GM12878 (cell line): Measurements from ENCODE around the gene XDH. TPM values are rescaled to one million over a fixed set of nuclear protein-coding genes. Genes with fewer than 3 reads are reported as not detected.

Experiments used
- ATAC-seq: fragments of 200-7000 bp; cut with Tn5 transposase; 3 replicates; pipeline ENCODE4 v1.9.1; 2020; ENCODE audit warnings: mild to moderate bottlenecking, moderate library complexity
- BruUV-seq: library from RNA; stranded (reverse); fragments of 400-500 nt; replicated peaks from 2 replicates; lab custom pipeline; 2021; lab: Mats Ljungman, UMichigan
- CTCF ChIA-PET: fragments of 300-600 bp; sonication (Branson Sonifier 250); formaldehyde crosslinking; extraction: SDS; loops from one replicate; lab custom pipeline; 2021; ENCODE audit warnings: inconsistent platforms; lab: Yijun Ruan, JAX
- POLR2A ChIA-PET: fragments of 350-600 bp; formaldehyde crosslinking; extraction: SDS; loops from one replicate; lab custom pipeline; 2021; ENCODE audit warnings: inconsistent platforms; lab: Charles Lee
- RAD21 ChIA-PET: fragments of 300-600 bp; sonication (Branson Sonifier 250); formaldehyde crosslinking; loops from one replicate; lab custom pipeline; 2023; ENCODE audit warnings: antibody characterized with exemption; ENCODE audit not compliant: unreplicated experiment; lab: Charles Lee
- SMC1A ChIA-PET: fragments of 300-600 bp; sonication (Branson Sonifier 250); formaldehyde crosslinking; loops from one replicate; lab custom pipeline; 2023; ENCODE audit not compliant: unreplicated experiment, uncharacterized antibody; lab: Charles Lee
- DNase-seq: peaks from one replicate; pipeline ENCODE4 v3.0.0-alpha.2; 2011; ENCODE audit warnings: low read depth, low spot score
- FAIRE-seq: peaks from 3 replicates; lab custom pipeline; 2011; peaks lifted over from hg19 to GRCh38; lab: Jason Lieb, UNC
- H2AFZ ChIP-seq: 2 replicates; pipeline ENCODE4 v1.6.0; 2011; ENCODE audit warnings: low read depth, low read length, control low read depth; ENCODE audit not compliant: control insufficient read depth
- H3K27ac ChIP-seq: 2 replicates; pipeline ENCODE4 v1.5.1; 2011; ENCODE audit warnings: control low read depth; ENCODE audit not compliant: control insufficient read depth, insufficient read depth
- H3K27me3 ChIP-seq, 2 experiments: replicated peaks in 1 of 2; 2 replicates each; pipeline versions ENCODE4 v1.6.0 to v1.6.1; 2011; ENCODE audit warnings: low read length in 1 of 2; ENCODE audit not compliant: control insufficient read depth in 2 of 2, insufficient read depth in 2 of 2
- H3K36me3 ChIP-seq, 2 experiments: 2 replicates each; pipeline ENCODE4 v1.5.1; 2011; ENCODE audit warnings: low read length in 1 of 2; ENCODE audit not compliant: control insufficient read depth in 2 of 2, insufficient read depth in 2 of 2
- H3K4me1 ChIP-seq: 2 replicates; pipeline ENCODE4 v1.6.1; 2011; ENCODE audit warnings: mild to moderate bottlenecking, low read length, moderate library complexity, mixed read lengths; ENCODE audit not compliant: control insufficient read depth, insufficient read depth
- H3K4me2 ChIP-seq: 2 replicates; pipeline ENCODE4 v1.6.0; 2011; ENCODE audit warnings: control low read depth; ENCODE audit not compliant: control insufficient read depth, insufficient read depth
- H3K4me3 ChIP-seq: fragments of 200-600 bp; sonication (generic); 2 replicates; pipeline ENCODE4 v1.5.1; 2016
- H3K79me2 ChIP-seq: 2 replicates; pipeline ENCODE4 v1.6.0; 2011; ENCODE audit warnings: low read length; ENCODE audit not compliant: control insufficient read depth, insufficient read depth
- H3K9ac ChIP-seq: 2 replicates; pipeline ENCODE4 v1.8.0; 2011; ENCODE audit warnings: low read length, control low read depth, mixed read lengths; ENCODE audit not compliant: control insufficient read depth, insufficient read depth
- H3K9me3 ChIP-seq: replicated peaks from 3 replicates; pipeline ENCODE4 v1.5.1; 2011; ENCODE audit warnings: mild to moderate bottlenecking, low read length; ENCODE audit not compliant: control insufficient read depth, insufficient read depth
- H4K20me1 ChIP-seq: 2 replicates; pipeline ENCODE4 v1.6.0; 2011; ENCODE audit not compliant: control insufficient read depth, insufficient read depth
- E2F8 ChIP-seq: fragments of 450-650 bp; IDR thresholded peaks from 2 replicates; pipeline ENCODE4 v1.6.1; 2018; ENCODE audit warnings: mild to moderate bottlenecking, low read depth, moderate library complexity; ENCODE audit not compliant: partially characterized antibody
- FOXK2 ChIP-seq: fragments of 450-650 bp; IDR thresholded peaks from 2 replicates; pipeline ENCODE4 v1.6.1; 2017; ENCODE audit warnings: mild to moderate bottlenecking, moderate library complexity
- HDAC2 ChIP-seq: fragments of 200-600 bp; sonication (generic); IDR thresholded peaks from 2 replicates; pipeline ENCODE4 v1.6.1; 2017
- HDGF ChIP-seq: fragments of 450-650 bp; IDR thresholded peaks from 2 replicates; pipeline ENCODE4 v1.6.1; 2016; ENCODE audit warnings: antibody characterized with exemption
- JUND ChIP-seq: IDR thresholded peaks from 2 replicates; pipeline ENCODE4 v1.6.1; 2012; ENCODE audit warnings: low read depth, mild to moderate bottlenecking, low read length, improper control_type of control experiment, moderate library complexity
- MTA2 ChIP-seq: fragments of 450-650 bp; IDR thresholded peaks from 2 replicates; pipeline ENCODE4 v1.6.1; 2016; ENCODE audit warnings: low read depth, mild to moderate bottlenecking, moderate library complexity
- SUZ12 ChIP-seq: fragments of 200-600 bp; sonication (generic); IDR thresholded peaks from one replicate; pipeline ENCODE4 v1.6.1; 2018; ENCODE audit warnings: antibody characterized with exemption, mild to moderate bottlenecking; ENCODE audit not compliant: unreplicated experiment
- WGBS: methylation state at CpG from one replicate; pipeline ENCODE4 v1.1.6; 2016; ENCODE audit warnings: low lambda C conversion rate; ENCODE audit not compliant: insufficient replicate concordance, insufficient coverage; ENCODE audit errors: missing lambda C conversion rate; 5-methylcytosine and 5-hydroxymethylcytosine counted together
- in situ Hi-C: fragments of 300-500 bp; cut with MboI; formaldehyde crosslinking; loops from 9 replicates; pipeline ENCODE4 v1.14.3; 2018; ENCODE audit warnings: mixed read lengths
- intact Hi-C: fragments of 100-400 bp; cut with micrococcal nuclease; formaldehyde crosslinking; loops from one replicate; pipeline ENCODE4 v1.14.2; 2022; ENCODE audit not compliant: unreplicated experiment
- polyA plus RNA-seq, 11 experiments: library from polyadenylated mRNA; depleted of rRNA in 4 of 11; unstranded in 6 of 11; stranded (reverse) in 5 of 11; fragments of >200 nt; fragmentation: Nextera tagmentation in 4 of 11; fragmentation: Illumina TruSeq in 1 of 11; extraction: Ambion mirVana in 4 of 11; extraction: Trizol in 1 of 11; gene quantifications; 1 replicate in 1 of 11; 2 replicates in 10 of 11; pipeline versions ENCODE4 v1.2.1 to v1.2.3, GENCODE V29; 2011 to 2016; ENCODE audit warnings: inconsistent platforms in 2 of 11, missing spikeins in 2 of 11, low read depth in 1 of 11
- total RNA-seq, 4 experiments: library from RNA; depleted of rRNA in 3 of 4; stranded (reverse); fragments of >200 nt in 3 of 4; fragmentation: Illumina TruSeq in 1 of 4; extraction: Trizol in 1 of 4; gene quantifications; 2 replicates each; pipeline versions ENCODE4 v1.2.1 to v1.2.3, GENCODE V29; 2013 to 2021
- TF ChIP-seq, protein P1 (sequence below): fragments of 450-650 bp; formaldehyde crosslinking; IDR thresholded peaks from 2 replicates; pipeline ENCODE4 v1.4.0; 2020; ENCODE audit warnings: mild to moderate bottlenecking, moderate library complexity
- TF ChIP-seq, protein P2 (sequence below): IDR thresholded peaks from 2 replicates; pipeline ENCODE4 v1.6.1; 2011; ENCODE audit warnings: low read depth, low read length, improper control_type of control experiment, borderline replicate concordance
- TF ChIP-seq, protein P3 (sequence below): fragments of 450-650 bp; IDR thresholded peaks from 2 replicates; pipeline ENCODE4 v1.6.1; 2017; ENCODE audit warnings: mild to moderate bottlenecking, moderate library complexity

XDH gene
- total and polyA plus RNA-seq, 10 of the 15 experiments (the other 5 are each of a cell fraction or from before 2014, with no cell fraction given) = 0.01 TPM; not detected in 9

GRCh38 chr2:31287654-31288053 lies 126.9 kb downstream of the XDH start (continued):
- TF ChIP-seq, protein P1, sequence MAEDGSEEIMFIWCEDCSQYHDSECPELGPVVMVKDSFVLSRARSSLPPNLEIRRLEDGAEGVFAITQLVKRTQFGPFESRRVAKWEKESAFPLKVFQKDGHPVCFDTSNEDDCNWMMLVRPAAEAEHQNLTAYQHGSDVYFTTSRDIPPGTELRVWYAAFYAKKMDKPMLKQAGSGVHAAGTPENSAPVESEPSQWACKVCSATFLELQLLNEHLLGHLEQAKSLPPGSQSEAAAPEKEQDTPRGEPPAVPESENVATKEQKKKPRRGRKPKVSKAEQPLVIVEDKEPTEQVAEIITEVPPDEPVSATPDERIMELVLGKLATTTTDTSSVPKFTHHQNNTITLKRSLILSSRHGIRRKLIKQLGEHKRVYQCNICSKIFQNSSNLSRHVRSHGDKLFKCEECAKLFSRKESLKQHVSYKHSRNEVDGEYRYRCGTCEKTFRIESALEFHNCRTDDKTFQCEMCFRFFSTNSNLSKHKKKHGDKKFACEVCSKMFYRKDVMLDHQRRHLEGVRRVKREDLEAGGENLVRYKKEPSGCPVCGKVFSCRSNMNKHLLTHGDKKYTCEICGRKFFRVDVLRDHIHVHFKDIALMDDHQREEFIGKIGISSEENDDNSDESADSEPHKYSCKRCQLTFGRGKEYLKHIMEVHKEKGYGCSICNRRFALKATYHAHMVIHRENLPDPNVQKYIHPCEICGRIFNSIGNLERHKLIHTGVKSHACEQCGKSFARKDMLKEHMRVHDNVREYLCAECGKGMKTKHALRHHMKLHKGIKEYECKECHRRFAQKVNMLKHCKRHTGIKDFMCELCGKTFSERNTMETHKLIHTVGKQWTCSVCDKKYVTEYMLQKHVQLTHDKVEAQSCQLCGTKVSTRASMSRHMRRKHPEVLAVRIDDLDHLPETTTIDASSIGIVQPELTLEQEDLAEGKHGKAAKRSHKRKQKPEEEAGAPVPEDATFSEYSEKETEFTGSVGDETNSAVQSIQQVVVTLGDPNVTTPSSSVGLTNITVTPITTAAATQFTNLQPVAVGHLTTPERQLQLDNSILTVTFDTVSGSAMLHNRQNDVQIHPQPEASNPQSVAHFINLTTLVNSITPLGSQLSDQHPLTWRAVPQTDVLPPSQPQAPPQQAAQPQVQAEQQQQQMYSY (CRISPR knock-in tag) = no peak

DNA sequence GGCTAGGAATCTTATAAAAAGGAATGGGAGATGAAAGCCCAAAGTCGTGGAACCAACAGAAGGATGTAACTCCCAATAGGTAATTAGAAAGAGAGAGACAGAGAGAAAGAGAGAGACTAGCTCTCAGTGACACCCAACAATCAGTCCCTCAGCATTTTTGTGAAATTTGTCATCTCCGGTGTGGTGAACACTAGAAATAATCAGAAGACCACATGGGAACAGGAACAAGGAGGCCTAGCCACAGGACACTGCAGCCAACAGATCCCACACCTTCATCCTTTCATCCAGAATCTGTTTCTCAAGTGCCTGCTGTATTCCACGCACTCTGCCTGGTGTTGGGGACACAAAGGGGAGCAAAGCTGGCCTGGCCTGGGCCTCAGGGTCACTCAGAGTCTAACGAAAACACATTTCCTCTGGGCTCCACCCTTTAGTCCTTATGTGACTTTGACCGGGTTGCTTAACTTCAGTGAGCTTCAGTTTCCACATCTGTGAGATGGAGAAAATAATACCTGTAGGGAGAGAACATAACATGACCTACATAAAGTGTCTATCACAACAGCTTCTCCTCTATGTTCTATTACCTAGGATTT lies 127.5 kb downstream of the XDH start:
- Histone ChIP-seq H3K27ac (no peak overlapping the region), H3K79me2 (no peaks in the 10 kb centered on the region), H3K4me1 (no peaks in the 10 kb centered on the region), H3K4me3 (no peak overlapping the region), H3K4me2 (no peak overlapping the region), H3K9me3 (no peaks in the 10 kb centered on the region), H3K27me3 (no peaks in the 10 kb centered on the region), H4K20me1 (no peaks in the 10 kb centered on the region), H3K36me3 (no peaks in the 10 kb centered on the region), H2AFZ (no peak overlapping the region), H3K9ac (no peak overlapping the region)
- DNase-seq (no peak), FAIRE-seq (no peak), ATAC-seq (no peak)
- ChIA-PET SMC1A (interaction anchor here (1.5 kb wide), 1 partner anchor 29 kb away, joined by 3 read pairs; no protein-coding TSS in a partner anchor), POLR2A (interaction anchor here (1.2 kb wide), 1 partner anchor 33 kb away, joined by 3 read pairs; no protein-coding TSS in a partner anchor), RAD21 (interaction anchor here (1.4 kb wide), 1 partner anchor 46 kb away, joined by 4 read pairs; no protein-coding TSS in a partner anchor), CTCF (interaction anchor here (0.6 to 1.4 kb wide), 2 partner anchors 9 to 16 kb away, joined by 3 to 4 read pairs; no protein-coding TSS in a partner anchor)
- intact Hi-C loops = no loop called here
- 25% methylated on average over 5 of the region's 5 CpGs for WGBS
- BruUV-seq = no TSS peak
- in situ Hi-C loops = no loop called here
- TF ChIP-seq SUZ12 = no peak
- no peak for TF ChIP-seq HDAC2
- no peak for TF ChIP-seq MTA2
- no peak for TF ChIP-seq FOXK2
- no peak for TF ChIP-seq E2F8
- TF ChIP-seq, protein P2, sequence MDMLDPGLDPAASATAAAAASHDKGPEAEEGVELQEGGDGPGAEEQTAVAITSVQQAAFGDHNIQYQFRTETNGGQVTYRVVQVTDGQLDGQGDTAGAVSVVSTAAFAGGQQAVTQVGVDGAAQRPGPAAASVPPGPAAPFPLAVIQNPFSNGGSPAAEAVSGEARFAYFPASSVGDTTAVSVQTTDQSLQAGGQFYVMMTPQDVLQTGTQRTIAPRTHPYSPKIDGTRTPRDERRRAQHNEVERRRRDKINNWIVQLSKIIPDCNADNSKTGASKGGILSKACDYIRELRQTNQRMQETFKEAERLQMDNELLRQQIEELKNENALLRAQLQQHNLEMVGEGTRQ = no peak
- TF ChIP-seq, protein P3, sequence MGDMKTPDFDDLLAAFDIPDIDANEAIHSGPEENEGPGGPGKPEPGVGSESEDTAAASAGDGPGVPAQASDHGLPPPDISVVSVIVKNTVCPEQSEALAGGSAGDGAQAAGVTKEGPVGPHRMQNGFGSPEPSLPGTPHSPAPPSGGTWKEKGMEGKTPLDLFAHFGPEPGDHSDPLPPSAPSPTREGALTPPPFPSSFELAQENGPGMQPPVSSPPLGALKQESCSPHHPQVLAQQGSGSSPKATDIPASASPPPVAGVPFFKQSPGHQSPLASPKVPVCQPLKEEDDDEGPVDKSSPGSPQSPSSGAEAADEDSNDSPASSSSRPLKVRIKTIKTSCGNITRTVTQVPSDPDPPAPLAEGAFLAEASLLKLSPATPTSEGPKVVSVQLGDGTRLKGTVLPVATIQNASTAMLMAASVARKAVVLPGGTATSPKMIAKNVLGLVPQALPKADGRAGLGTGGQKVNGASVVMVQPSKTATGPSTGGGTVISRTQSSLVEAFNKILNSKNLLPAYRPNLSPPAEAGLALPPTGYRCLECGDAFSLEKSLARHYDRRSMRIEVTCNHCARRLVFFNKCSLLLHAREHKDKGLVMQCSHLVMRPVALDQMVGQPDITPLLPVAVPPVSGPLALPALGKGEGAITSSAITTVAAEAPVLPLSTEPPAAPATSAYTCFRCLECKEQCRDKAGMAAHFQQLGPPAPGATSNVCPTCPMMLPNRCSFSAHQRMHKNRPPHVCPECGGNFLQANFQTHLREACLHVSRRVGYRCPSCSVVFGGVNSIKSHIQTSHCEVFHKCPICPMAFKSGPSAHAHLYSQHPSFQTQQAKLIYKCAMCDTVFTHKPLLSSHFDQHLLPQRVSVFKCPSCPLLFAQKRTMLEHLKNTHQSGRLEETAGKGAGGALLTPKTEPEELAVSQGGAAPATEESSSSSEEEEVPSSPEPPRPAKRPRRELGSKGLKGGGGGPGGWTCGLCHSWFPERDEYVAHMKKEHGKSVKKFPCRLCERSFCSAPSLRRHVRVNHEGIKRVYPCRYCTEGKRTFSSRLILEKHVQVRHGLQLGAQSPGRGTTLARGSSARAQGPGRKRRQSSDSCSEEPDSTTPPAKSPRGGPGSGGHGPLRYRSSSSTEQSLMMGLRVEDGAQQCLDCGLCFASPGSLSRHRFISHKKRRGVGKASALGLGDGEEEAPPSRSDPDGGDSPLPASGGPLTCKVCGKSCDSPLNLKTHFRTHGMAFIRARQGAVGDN = no peak
- no peak for TF ChIP-seq HDGF
- TF ChIP-seq JUND = no peak
